ENCODE data around the gene ICOSLG.
"Not testable (repeated sequence)": the region's sequence is repeated elsewhere in the genome, so short reads cannot be mapped to it uniquely, and the experiment has no call there.

The ICOSLG gene

GRCh38 chr21:44184862-44185261, 55.9 kb downstream of the ICOSLG start:
- in situ Hi-C loops (cut with MboI; ENCODE audit: low sequenced_read_pairs) = not testable (repeated sequence)

- in situ Hi-C loops (cut with MboI; ENCODE audit: low sequenced_read_pairs) = not testable (repeated sequence)
Observed at GRCh38 chr21:44182202-44182601, 58.5 kb downstream of the ICOSLG start.

DNA sequence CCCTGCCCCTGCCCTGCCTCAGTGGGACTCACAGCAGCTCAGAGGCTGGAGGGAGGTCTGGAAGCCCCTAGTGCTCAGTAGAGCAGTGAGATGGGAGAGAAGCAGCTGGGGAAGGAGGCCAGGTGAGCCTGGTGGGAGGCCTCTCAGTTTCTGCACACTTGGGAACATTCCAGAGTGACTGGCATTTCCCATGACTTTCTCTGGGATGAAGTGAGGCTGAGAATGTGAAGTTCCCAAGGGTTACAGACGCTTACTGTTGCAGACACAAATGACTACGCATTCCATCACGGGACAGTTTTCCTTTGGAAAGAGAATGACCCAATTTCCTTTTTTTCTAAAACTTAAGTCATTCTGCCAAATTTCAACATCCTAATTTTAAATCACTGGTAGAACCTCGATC, 59.2 kb downstream of the ICOSLG start:
- in situ Hi-C loops (cut with MboI; ENCODE audit: low sequenced_read_pairs) = not testable (repeated sequence)

GRCh38 chr21:44176127-44176526, 64.6 kb downstream of the ICOSLG start:
- in situ Hi-C loops (cut with MboI; ENCODE audit: low sequenced_read_pairs) = not testable (repeated sequence)

DNA sequence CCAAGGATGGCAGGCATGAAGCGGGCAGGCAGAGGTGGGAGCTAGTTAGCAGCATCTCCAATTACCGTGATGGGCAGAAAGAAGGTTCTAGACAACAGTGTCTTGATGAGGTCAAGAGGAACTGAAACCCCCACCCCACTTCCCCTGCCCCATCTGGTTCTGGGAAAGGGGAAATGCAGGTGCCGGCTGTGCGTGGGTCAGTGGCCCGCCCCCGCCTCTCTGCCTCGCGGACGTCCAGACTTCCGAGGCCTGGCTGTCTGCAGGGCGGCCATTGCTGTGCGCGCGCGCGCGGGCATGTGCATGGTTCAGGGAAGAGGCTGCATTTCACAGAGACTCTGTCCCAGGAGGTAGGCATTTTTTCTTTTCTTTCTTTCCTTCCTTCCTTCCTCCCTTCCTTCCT, 65.6 kb downstream of the ICOSLG start:
- in situ Hi-C loops (cut with MboI; ENCODE audit: low sequenced_read_pairs) = not testable (repeated sequence)
